HG03097 (cell line): ENCODE results near the gene MALRD1.

Source experiments
- ATAC-seq: cut with Tn5 transposase; IDR thresholded peaks from one replicate; pipeline ENCODE4 v1.9.1; 2021; ENCODE audit not compliant: unreplicated experiment, low FRiP score

The MALRD1 gene

GRCh38 chr10:19329475-19329874, 280.9 kb downstream of the MALRD1 start:
- no peak for ATAC-seq

- ATAC-seq: no peak
Observed at GRCh38 chr10:19332304-19332703, 283.7 kb downstream of the MALRD1 start.

- no peak for ATAC-seq
Observed at GRCh38 chr10:19333631-19334030, 285.0 kb downstream of the MALRD1 start.

- no peak for ATAC-seq
Observed at GRCh38 chr10:19347621-19348020, 299.0 kb downstream of the MALRD1 start.

- no peak for ATAC-seq
Observed at GRCh38 chr10:19367176-19367575, 318.6 kb downstream of the MALRD1 start.

- no peak for ATAC-seq
Observed at GRCh38 chr10:19373988-19374387, 325.4 kb downstream of the MALRD1 start.

GRCh38 chr10:19385846-19386450, 337.3 kb downstream of the MALRD1 start:
- no peak for ATAC-seq

GRCh38 chr10:19408924-19409323, 360.3 kb downstream of the MALRD1 start:
- ATAC-seq: no peak

GRCh38 chr10:19411119-19411518, 362.5 kb downstream of the MALRD1 start:
- no peak for ATAC-seq

- no peak for ATAC-seq
Observed at GRCh38 chr10:19412531-19412930, 363.9 kb downstream of the MALRD1 start.

- no peak for ATAC-seq
Observed at GRCh38 chr10:19416164-19416563, 367.6 kb downstream of the MALRD1 start.

GRCh38 chr10:19417740-19418139, 369.1 kb downstream of the MALRD1 start:
- ATAC-seq: no peak

- no peak for ATAC-seq
Observed at GRCh38 chr10:19421674-19422073, 373.1 kb downstream of the MALRD1 start.

- ATAC-seq: no peak
Observed at GRCh38 chr10:19426034-19426433, 377.4 kb downstream of the MALRD1 start.

GRCh38 chr10:19431622-19432351, 383.2 kb downstream of the MALRD1 start:
- no peak for ATAC-seq

GRCh38 chr10:19449860-19450259, 401.3 kb downstream of the MALRD1 start:
- ATAC-seq: no peak

- no peak for ATAC-seq
Observed at GRCh38 chr10:19451356-19451755, 402.8 kb downstream of the MALRD1 start.

- ATAC-seq: no peak
Observed at GRCh38 chr10:19451937-19452336, 403.3 kb downstream of the MALRD1 start.

GRCh38 chr10:19453967-19454366, 405.4 kb downstream of the MALRD1 start:
- ATAC-seq: no peak

- no peak for ATAC-seq
Observed at GRCh38 chr10:19461588-19461987, 413.0 kb downstream of the MALRD1 start.

- ATAC-seq: no peak
Observed at GRCh38 chr10:19466709-19467108, 418.1 kb downstream of the MALRD1 start.

GRCh38 chr10:19468413-19468812, 419.8 kb downstream of the MALRD1 start:
- ATAC-seq: no peak
